NB4 (cell line): ENCODE measurements around the gene CPA1.
"Not testable (repeated sequence)": the region's sequence is repeated elsewhere in the genome, so short reads cannot be mapped to it uniquely, and the experiment has no call there.

Source experiments
- DNase-seq: peaks from one replicate; pipeline ENCODE4 v3.0.0; 2010; ENCODE audit warnings: low read depth
- H3K4me3 ChIP-seq: one replicate; pipeline ENCODE4 v1.5.1; 2011; ENCODE audit warnings: mild to moderate bottlenecking, low read depth, low read length, moderate library complexity
- MYC ChIP-seq: IDR thresholded peaks from 2 replicates; pipeline ENCODE4 v1.6.1; 2011; ENCODE audit warnings: low read depth, low read length
- POLR2A ChIP-seq: IDR thresholded peaks from 2 replicates; pipeline ENCODE4 v1.6.1; 2011; ENCODE audit warnings: mild to moderate bottlenecking; ENCODE audit not compliant: insufficient read length; ENCODE audit errors: extremely low read depth
- TF ChIP-seq, protein P1 (sequence below): IDR thresholded peaks from one replicate; pipeline ENCODE4 v1.5.1; 2012; ENCODE audit warnings: low read depth, low read length
- TF ChIP-seq, protein P2 (sequence below): IDR thresholded peaks from 2 replicates; pipeline ENCODE4 v1.6.1; 2011; ENCODE audit warnings: low read depth, low read length

CPA1 gene

DNA sequence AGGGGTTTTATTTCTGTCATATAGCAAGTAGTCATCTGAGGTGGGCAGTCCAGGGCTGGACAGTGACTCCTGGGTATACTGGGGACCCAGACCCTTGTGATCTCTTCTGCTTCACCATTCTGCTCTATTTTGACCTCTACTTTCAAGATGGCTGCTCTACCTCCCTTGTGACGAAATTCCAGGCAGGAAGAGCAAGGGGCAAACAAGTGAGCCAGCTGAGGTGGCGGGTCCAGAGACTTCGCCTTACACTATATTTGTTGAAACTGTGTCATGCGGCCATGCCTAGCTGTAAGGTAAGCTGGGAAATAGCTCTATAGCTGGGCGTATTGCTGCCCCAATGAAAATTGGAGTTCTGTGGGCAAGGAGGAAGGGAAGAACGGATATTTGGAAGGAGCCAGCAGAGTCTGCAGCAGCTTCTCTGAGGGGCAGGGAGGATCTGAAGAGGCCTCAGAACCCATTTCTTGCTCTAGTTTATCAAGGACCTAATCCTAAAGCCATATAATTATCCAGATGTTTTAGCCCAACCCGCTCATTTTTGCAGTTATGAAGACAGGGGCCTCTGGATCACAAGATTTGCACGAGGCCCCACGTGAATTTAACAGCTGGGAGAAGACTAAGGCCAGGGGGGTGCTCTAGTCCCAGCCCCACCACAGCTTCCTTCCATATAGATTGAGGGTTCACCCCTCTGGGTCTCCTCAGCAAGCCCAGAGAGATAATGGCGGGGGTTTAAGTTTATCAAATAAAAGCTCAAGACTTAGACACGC lies 7.7 kb upstream of the CPA1 start:
- H3K4me3 ChIP-seq, result no peak overlapping the region
- no peak for DNase-seq
- TF ChIP-seq, protein P1, sequence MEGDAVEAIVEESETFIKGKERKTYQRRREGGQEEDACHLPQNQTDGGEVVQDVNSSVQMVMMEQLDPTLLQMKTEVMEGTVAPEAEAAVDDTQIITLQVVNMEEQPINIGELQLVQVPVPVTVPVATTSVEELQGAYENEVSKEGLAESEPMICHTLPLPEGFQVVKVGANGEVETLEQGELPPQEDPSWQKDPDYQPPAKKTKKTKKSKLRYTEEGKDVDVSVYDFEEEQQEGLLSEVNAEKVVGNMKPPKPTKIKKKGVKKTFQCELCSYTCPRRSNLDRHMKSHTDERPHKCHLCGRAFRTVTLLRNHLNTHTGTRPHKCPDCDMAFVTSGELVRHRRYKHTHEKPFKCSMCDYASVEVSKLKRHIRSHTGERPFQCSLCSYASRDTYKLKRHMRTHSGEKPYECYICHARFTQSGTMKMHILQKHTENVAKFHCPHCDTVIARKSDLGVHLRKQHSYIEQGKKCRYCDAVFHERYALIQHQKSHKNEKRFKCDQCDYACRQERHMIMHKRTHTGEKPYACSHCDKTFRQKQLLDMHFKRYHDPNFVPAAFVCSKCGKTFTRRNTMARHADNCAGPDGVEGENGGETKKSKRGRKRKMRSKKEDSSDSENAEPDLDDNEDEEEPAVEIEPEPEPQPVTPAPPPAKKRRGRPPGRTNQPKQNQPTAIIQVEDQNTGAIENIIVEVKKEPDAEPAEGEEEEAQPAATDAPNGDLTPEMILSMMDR, result no peak
- TF ChIP-seq MYC, result no peak
- no peak for TF ChIP-seq POLR2A
- TF ChIP-seq, protein P2, sequence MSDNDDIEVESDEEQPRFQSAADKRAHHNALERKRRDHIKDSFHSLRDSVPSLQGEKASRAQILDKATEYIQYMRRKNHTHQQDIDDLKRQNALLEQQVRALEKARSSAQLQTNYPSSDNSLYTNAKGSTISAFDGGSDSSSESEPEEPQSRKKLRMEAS, result no peak

DNA sequence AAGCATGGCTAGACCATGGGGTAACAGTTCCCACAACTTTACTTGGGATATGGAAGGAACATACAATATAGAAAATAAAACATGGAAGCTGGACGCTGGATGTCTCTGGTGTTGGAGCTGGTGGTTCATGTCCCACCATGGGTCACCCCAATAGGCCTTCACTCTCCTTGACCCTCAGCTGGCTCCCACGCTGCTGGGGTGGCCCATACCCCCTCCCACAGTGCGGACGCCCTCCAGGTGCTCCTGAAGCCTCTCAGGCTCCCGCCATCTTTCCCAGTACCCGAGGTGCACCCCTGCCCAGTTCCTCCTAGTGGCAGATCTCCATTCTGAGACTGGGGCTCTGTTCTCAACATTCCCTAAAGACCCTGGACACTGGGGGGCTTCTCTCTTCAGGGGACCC lies 5.8 kb upstream of the CPA1 start:
- TF ChIP-seq, protein P1, result no peak
- TF ChIP-seq, protein P2, result no peak
- TF ChIP-seq POLR2A (no peak), MYC (no peak)
- no peak for DNase-seq
- H3K4me3 ChIP-seq, result no peak overlapping the region

DNA sequence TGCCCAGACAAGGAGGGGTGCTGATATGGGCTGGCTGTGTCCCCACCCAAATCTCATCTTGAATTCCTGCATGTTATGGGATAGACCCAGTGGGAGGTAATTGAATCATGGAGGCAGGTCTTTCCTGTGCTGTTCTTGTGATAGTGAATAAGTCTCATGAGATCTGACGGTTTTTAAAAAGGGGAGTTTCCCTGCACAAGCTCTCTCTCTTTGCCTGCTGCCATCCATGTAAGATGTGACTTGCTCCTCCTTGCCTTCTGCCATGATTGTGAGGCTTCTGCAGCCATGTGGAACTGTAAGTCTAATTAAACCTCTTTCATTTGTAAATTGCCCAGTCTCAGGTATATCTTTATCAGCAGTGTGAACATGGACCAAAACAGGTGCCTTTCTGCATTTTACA lies 3.8 kb upstream of the CPA1 start:
- H3K4me3 ChIP-seq, result not testable (repeated sequence)

DNA sequence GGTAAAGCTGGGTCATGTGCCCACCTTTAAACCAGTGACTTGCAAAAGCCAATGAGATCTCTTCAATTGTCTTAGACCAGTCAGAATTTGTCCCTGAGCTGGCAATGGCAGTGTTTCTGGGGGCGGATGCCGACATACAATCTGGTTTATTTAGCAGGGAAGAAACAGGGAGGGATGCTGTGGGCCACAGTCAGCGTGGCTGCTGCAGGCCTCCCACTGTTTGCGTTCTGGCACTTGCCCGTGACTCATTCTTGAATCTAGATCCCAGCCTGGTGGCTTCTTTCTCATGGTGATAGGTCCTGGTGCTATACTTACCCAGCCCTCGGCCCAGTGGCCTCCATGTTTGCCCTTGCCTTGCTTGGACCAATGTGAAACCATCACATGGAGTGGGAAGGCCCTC lies 3.1 kb upstream of the CPA1 start:
- H3K4me3 ChIP-seq, result no peak overlapping the region
- DNase-seq, result no peak
- TF ChIP-seq, protein P2, result no peak
- TF ChIP-seq, protein P1, result no peak
- TF ChIP-seq POLR2A (no peak), MYC (no peak)

More for the DNA sequence above, 3.8 kb upstream of the CPA1 start:
- DNase-seq, result not testable (repeated sequence)

DNA sequence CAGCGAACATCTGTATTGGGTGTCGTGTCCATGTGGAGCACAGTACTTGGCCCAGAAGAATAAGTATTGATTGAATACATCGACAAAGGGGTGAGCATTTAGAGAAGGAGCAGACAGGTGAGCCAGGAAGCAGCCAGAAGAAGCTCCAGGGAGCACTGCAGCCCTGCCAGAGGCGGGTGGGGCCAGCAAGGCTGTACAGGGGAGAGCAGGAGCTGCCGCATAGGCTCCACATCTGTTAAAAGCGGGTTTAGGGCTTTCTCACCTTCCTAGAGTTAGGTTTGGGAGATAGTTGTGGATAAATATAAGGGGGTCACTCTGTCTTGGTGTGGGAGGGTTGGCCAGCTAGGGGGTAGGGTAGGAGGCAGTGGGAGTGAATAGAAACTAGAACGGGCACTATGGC lies 1.3 kb upstream of the CPA1 start:
- TF ChIP-seq POLR2A (no peak), MYC (no peak)
- TF ChIP-seq, protein P1, result no peak
- no peak overlapping the region for H3K4me3 ChIP-seq
- DNase-seq, result no peak

DNA sequence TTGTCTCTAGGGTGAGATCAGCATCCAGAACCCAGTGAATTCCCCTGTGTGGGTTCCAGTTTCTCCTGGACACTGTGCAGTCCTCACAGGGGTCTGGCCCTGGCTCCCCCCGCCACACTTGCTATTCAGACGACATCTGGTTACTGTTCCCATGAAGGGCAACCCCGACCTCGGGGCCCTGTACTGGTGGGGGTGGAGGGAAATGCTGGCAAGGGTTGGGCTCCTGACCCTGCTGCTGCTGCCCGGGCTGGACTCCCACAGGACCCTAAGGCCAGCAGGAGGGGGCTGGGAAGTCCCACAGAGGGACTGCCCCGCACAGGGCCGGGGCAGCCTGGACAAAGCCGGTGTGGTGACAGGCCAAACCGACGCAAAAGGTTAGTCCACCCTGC lies 768 bp upstream of the CPA1 start:
- no peak for TF ChIP-seq MYC
- TF ChIP-seq, protein P2, result no peak
- TF ChIP-seq, protein P1, result no peak
- TF ChIP-seq POLR2A, result no peak
- no peak overlapping the region for H3K4me3 ChIP-seq
- DNase-seq, result no peak
